T47D (cell line): ENCODE data around the gene TUBGCP6.
A peak's percentile ranks its signal among the peaks of the same experiment; 100 is the strongest.

ENCODE experiments used
- DNase-seq, 2 experiments: peaks; one replicate each; pipeline versions ENCODE4 v3.0.0 to v3.0.0-alpha.2; 2011 to 2012; ENCODE audit warnings: low read depth in 1 of 2, low spot score in 1 of 2
- JUND ChIP-seq: IDR thresholded peaks from 2 replicates; pipeline ENCODE4 v1.6.1; 2012; ENCODE audit warnings: low read depth
- in situ Hi-C: cut with HindIII; loops from 2 replicates; pipeline ENCODE4 v1.10.0; 2016; ENCODE audit warnings: low sequenced_read_pairs, low pct_unique_long_range_greater_than_20kb

TUBGCP6 gene

GRCh38 chr22:50219800-50220602, 24.8 kb downstream of the TUBGCP6 start:
- DNase-seq, result no peak
- in situ Hi-C loops, result no loop called here
- no peak for TF ChIP-seq JUND

DNA sequence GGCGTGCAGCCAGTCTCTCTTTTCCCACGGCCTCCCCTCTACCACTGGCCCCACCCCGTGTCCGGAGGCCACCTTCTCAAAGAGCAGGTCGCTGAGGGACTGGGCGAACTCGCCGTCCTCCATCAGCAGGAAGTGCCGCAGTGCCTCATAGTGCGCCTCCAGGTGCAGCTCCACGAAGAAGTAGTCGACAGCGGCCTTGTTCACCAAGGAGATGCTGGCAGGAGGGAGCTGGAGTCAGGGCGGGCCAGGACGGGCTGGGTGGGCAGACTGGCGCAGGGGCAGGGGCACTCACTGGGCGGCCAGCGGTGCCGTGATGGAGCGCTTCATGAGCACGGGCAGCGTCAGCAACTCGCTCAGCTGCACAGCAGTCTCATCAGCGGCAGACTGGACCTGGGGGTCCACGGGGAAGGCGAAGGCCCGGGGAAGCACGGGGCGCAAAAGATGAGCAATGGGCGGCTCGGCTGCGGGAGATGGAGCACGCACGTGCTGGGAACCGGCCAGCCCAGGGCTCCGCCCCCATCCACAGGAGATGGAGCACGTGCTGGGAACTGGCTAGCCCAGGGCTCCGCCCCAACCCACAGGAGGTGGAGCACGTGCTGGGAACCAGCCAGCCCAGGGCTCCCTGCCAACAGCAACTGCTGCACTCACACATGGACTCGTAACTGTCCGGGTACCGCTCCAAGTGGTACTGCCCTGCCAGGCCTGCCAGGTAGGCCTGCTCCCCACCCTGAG, 25.7 kb downstream of the TUBGCP6 start:
- no peak for TF ChIP-seq JUND
- peak; percentile 72 to 77 for DNase-seq
- in situ Hi-C loops, result no loop called here

GRCh38 chr22:50218153-50218995, 26.4 kb downstream of the TUBGCP6 start:
- DNase-seq, result no peak
- in situ Hi-C loops, result no loop called here
- no peak for TF ChIP-seq JUND

DNA sequence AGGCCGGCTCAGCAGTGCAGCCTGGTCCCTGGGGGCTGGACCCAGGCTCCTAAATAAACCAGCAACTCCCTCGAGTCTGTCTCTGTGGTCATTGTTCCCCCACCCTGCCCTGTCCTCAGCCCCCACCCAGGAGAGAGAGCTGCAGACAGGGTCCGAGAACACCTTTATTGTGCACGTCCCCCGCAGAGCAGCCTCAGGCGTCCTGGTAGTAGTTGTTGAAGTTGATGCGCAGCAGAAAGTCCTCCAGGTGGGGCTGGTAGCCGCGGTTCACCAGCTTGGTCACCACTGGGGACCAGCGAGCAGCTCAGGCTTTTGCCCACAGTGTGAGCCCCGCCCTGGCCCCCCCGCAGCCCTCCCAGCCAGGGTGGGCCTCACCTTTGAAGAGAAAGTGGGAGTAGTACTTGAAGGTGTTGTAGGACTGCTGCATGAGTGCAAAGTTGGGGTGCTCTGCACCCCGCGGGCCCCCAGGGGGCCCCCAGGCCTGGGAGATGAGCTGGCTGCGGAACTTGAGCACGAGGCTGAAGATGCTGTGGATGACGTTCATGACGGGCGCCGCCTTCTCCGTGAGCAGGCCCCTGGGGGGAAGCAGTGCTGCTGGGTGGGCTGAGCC, 27.2 kb downstream of the TUBGCP6 start:
- no peak for TF ChIP-seq JUND
- in situ Hi-C loops, result no loop called here

GRCh38 chr22:50216684-50217520, 27.9 kb downstream of the TUBGCP6 start:
- no peak for TF ChIP-seq JUND
- no peak for DNase-seq
- in situ Hi-C loops, result no loop called here

More for the DNA sequence above, 27.2 kb downstream of the TUBGCP6 start:
- no peak for DNase-seq

- in situ Hi-C loops, result no loop called here
- DNase-seq, result no peak
- TF ChIP-seq JUND, result no peak
Measured at GRCh38 chr22:50216055-50216683, 28.7 kb downstream of the TUBGCP6 start.

DNA sequence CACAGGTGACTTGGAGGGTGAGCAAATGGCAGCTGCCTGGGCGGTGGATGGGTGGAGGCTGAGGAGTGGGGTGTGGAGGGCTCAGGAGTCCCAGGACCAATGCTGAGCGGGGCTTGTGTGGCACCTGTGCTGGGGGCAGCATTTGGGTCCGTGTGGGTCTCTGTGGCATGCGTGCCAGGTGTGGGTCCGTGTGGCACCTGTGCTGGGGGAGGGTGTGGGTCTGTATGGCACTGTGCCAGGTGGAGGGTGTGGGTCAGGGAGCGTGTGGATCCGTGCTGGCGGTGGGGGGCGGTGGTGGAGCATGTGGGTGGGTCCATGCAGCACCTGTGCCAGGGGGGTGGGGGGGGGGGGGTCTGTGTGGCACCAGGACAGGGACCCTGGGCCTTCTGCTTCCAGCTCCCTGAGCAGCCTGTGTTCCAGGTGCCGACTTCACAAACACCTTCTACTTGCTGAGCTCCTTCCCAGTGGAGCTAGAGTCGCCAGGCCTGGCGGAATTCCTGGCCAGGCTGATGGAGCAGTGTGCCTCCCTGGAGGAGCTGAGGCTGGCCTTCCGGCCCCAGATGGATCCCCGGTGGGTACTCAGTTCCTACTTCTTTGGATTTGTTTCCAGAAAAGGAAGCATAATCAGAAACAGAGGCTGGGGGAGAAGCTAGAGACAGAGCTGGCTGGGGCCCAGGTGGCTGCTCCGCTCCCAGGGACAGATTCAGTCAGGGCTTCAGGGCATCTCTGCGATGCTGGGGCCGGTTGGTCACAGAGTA, 29.3 kb downstream of the TUBGCP6 start:
- in situ Hi-C loops, result no loop called here
- DNase-seq, result no peak

DNA sequence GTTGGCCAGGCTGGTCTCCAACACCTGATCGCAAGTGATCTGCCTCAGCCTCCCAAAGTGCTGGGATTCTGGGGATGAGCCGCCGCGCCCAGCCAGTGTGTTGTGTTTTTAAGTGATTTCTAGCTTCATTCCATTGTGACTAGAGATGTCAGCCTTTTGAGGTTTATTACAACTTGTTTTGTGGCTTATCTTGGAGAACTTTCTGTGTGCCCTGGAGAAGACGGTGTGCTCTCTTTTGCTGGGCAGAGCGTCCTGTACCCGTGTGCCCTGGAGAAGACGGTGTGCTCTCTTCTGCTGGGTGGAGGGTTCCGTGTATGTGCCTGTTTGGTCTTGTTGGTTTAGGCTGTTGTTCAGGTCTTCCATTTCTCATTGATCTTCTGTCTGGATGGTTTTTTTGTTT, 31.6 kb downstream of the TUBGCP6 start:
- in situ Hi-C loops, result no loop called here
- no peak for TF ChIP-seq JUND
- DNase-seq, result no peak

More for the DNA sequence above, 29.3 kb downstream of the TUBGCP6 start:
- TF ChIP-seq JUND, result no peak

GRCh38 chr22:50211147-50211546, 33.7 kb downstream of the TUBGCP6 start:
- DNase-seq, result no peak
- in situ Hi-C loops, result no loop called here

DNA sequence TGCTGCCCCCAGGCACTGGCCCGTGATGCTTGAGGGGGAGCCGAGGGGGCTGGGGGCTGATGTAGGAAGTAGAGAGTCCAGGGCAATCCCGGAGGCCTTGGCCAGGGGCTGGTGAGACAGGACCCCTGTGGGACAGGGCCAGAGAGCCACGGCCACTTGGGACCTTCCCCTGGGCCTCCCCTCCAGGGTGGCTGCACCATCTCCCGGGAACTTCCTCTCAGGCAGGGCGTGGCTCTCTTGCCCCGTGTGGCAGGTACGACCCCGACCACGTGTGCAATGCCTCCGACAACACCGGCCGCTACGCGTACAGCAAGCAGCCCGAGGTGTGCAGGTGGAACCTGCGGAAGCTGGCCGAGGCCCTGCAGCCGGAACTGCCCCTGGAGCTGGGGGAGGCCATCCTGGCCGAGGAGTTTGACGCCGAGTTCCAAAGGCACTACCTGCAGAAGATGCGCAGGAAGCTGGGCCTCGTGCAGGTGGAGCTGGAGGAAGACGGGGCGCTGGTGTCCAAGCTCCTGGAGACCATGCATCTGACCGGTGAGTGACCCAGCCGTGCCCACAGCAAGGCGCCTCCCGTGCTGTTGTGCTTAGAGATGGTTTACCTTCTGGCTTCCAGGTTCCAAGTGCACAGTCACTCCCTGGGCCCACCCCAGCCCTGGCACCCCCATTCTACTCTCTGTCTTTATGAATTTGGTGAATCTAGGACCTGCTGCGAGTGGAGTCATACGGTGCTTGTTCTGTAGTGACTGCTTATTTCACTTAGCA, 34.3 kb downstream of the TUBGCP6 start:
- in situ Hi-C loops, result no loop called here
- no peak for TF ChIP-seq JUND

More at GRCh38 chr22:50211147-50211546, 33.7 kb downstream of the TUBGCP6 start:
- no peak for TF ChIP-seq JUND

More for the DNA sequence above, 34.3 kb downstream of the TUBGCP6 start:
- no peak for DNase-seq
